GM18511 (cell line): ENCODE measurements around the gene EDA.
A peak's percentile ranks its signal among the peaks of the same experiment; 100 is the strongest.

Experiments used
- ATAC-seq: cut with Tn5 transposase; IDR thresholded peaks from one replicate; pipeline ENCODE4 v1.9.1; 2021; ENCODE audit warnings: mild to moderate bottlenecking, moderate library complexity; ENCODE audit not compliant: unreplicated experiment

Gene EDA

DNA sequence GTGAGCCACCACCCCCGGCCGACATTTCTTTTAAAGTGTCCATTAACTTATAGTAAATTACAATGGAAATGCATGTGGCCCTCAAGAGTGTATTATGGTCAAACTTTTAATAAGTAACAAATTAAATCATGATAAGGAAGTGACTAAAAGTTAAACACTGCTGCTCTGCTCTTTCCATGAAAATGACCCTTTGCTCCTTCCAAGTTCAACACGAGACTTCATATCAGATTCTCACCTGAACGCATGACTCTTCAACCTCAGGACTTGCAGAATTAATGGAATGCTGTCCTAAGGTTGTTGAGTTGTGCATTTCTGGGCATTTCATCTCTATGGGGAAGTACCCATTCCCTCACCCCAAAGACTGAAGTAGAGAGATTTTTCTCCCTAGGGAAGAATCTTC, 406.7 kb downstream of the EDA start:
- no peak for ATAC-seq

DNA sequence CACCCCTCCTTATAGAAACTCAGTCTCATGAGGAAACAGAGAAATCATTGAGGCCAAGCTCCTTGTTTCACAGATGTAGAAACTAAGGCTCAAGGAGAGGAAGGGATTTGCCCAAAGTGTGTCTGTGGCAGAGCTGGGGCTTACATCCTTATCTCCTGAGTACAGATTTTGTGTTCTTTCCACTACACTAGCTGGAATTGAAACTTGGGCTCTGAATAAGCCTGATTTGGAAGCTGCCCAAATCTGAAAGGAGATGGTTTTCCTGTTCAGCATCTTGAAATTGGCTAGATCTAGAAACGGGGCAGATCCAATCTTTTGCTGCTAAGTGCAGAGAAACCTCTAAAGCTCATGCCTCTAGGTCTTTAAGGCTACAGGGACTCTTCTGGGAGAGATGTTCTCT, 409.6 kb downstream of the EDA start:
- no peak for ATAC-seq

GRCh38 chrX:70026112-70026850, 410.4 kb downstream of the EDA start:
- ATAC-seq = no peak

DNA sequence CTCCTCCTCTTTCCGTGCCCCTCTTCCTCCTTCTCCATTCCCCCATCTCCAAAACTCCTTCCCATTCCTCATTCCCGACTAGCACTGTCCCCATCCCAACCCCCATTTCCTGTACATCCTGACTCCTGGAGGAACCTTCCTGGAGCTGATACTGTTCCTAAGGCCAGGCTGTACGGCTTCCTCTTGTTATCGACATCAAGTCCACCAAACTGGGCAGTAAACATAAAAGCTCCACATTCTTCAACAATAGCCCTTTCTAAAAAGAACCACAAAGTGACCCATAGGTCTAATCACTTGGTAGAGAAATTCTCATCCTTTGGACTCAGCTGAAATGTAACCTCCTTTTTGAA, 410.9 kb downstream of the EDA start:
- no peak for ATAC-seq

DNA sequence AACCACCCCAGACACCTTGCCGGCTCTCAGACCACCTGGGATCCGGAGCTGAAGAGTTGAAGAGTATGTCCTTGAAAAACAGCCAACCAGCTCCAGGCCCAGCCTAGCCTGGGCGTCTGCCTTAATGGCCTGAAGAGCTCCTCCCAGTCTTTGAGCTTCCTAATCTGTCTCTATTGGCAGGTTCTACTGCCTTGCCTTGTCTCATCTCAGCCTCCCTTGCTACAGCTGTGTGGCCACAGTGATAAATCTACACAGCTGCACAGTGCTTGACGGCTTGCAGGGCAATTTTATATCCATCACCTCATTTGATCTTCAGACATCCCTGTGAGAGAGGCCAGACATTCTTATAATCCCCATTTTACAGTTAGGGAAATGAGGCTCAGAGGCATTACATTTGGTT, 413.9 kb downstream of the EDA start:
- ATAC-seq = no peak

GRCh38 chrX:70030301-70030767, 414.4 kb downstream of the EDA start:
- ATAC-seq = peak; percentile 75

DNA sequence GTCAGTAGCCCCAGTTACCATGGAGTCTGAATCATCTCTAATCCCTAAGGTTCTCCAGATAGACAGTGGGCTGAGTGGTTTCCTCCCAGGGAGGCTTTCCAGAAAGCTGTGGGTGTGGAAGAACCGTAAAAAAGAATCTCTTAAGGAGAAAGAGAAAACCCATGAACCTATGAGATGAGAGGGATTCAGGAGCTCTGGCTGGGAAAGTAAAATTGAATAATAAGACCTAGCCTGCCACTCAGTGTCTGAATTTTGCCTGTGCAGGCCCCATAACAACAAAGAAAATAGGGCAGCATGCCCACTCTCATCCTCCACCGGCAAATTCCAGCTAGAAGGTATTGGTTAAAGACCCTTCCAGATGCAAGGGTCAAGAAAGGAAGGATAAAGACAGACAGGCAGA, 416.9 kb downstream of the EDA start:
- ATAC-seq = no peak

DNA sequence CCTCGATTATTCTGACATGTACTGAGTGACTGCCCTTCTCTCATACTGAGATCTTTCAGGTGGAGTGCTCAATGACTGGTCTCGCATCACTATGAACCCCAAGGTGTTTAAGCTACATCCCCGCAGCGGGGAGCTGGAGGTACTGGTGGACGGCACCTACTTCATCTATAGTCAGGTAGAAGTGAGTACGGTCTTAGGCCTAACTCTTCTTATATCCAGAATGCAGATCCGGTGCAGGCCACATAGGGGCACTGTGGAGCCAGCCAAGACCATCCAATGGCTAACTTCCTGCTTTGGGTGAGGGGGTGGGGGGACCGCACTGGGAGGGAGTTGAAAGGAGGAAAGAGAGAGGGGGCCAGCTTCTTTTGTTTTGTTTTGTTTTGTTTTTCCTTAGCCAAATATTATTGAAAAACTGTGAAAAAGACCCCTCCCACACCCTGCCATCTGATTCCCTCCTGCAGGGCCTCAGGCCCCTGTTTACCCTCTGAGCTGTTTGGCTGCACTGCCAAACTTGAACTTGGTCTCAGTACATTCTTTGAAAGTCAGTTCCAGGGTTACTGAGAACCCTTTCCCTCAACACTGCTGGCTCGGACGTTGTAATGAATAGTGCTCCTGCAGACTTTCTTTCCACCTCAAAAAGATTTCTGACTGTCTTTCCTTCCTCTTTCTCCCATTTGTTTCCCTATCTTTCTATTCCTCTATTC, 417.6 kb downstream of the EDA start:
- ATAC-seq = peak; percentile 76

DNA sequence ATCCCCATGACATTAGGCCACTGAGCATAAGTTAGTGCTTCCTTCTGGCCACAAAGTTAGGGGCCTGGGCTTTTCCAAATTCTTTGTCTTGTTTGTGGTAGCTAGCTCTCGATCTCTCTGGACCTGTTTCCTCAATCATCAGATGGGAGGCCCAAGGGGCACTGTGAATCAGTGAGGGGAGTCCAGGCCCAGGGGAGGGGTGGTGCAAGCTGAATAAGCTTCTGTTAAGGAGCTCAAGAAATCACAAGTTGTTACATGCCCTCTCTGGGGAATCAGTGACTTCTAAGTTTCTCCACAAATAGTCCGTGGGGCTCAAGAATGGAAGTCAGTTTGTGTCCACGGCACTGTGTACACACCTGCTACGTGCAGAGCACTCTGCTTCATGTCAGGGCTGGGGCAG, 418.7 kb downstream of the EDA start:
- ATAC-seq = no peak

- no peak for ATAC-seq
These were observed 422.6 kb downstream of the EDA start for GRCh38 chrX:70038515-70038914.

- no peak for ATAC-seq
These were observed 423.0 kb downstream of the EDA start for GRCh38 chrX:70038951-70039350.

DNA sequence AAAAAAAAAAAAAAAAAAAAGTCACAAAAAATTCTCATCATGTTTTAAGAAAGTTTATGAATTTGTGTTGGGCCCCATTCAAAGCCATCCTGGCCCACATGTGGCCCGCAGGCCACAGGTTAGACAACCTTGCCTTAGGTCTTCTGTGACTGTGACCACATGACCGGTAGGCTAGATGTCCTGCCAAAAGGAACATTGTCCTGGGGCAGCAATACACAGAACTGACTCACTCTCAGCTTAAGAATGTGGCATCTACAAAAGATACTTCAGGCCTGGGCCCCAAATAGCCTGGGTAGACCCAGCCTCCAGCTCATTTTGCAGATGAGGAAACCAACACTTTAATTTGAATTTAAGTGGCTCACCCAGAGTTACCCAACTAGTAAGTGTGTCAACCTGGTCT, 423.8 kb downstream of the EDA start:
- ATAC-seq = no peak

GRCh38 chrX:70041993-70042392, 426.1 kb downstream of the EDA start:
- ATAC-seq = no peak

- ATAC-seq = no peak
These were observed 426.8 kb downstream of the EDA start for GRCh38 chrX:70042399-70043371.

- ATAC-seq = no peak
These were observed 427.8 kb downstream of the EDA start for GRCh38 chrX:70043685-70044084.

DNA sequence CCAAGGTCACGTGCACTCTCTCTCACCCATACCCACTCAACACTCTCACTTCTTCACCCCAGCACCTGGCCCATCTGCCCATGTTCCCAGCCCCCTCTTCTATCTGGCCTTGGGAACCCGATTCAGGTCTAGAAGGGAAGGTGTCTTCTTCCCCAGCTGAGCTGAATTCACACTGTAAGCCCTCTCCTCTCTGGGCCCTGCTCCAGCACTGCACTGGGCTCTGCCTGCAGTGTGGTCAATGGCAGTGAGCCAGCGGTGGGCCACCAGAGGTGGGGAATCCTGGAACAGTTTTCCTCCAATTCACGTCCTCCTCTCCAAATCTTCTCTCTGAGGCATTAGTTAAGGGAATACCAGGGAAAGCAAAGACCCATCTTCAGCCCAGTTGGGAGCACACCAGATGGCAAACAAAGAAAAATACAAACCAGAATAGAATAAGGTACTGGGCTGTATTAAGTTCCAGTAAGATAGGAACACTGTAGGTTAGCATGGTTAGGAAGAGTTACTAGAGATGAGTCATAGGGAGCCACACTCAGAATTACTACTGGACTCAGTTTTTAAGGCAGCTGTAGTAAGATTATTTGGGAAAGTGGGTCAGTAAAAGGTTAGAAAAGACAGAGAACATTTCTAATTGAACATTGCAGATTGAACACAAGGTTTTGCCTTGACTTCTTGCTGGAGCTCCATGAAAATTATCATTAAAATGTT, 428.8 kb downstream of the EDA start:
- ATAC-seq = no peak

GRCh38 chrX:70046978-70047377, 431.1 kb downstream of the EDA start:
- no peak for ATAC-seq

DNA sequence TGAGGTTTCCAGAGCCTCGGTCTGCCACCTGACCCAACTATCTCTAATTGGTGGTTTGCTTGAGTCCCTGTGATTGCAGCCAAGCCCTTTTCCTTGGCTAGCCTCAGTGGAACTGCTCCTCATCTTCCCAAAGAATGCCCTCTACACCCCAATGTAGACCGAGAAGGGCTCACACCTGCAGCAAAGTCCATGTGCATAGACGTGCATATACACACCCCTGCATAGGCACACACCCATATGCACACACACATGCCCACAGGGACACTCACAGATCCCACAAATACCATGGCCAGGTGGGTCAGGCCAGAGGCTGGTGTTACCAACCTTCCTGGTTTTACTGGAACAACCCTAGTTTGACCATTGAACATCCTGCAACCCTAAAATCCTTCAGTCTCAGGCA, 433.5 kb downstream of the EDA start:
- ATAC-seq = no peak

DNA sequence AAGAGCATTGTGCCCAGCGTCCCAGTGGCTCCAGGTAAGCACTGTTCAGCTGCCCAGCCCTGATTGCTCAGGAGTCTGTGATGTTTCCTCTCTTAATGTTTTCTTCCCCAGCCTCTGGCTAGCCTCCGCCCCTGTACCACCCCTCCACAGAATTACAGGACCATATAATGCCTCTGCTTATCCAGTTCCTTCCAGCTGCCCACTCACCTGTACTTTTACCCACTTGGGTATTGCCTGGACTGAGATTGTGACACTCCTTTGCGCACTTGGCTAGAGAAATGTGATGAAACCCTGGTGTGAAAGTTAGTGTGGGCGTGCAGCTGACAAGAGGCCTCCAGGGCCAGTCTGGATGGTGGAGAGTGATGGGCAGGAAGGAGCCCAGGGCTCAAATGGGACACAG, 434.0 kb downstream of the EDA start, which contains the start of gene AWAT2:
Gene AWAT2, minus strand, starts transcription at position 14 of the 400 bp plus-strand sequence. Its CDS starts 6 bp downstream, at position 8.
- ATAC-seq = no peak

DNA sequence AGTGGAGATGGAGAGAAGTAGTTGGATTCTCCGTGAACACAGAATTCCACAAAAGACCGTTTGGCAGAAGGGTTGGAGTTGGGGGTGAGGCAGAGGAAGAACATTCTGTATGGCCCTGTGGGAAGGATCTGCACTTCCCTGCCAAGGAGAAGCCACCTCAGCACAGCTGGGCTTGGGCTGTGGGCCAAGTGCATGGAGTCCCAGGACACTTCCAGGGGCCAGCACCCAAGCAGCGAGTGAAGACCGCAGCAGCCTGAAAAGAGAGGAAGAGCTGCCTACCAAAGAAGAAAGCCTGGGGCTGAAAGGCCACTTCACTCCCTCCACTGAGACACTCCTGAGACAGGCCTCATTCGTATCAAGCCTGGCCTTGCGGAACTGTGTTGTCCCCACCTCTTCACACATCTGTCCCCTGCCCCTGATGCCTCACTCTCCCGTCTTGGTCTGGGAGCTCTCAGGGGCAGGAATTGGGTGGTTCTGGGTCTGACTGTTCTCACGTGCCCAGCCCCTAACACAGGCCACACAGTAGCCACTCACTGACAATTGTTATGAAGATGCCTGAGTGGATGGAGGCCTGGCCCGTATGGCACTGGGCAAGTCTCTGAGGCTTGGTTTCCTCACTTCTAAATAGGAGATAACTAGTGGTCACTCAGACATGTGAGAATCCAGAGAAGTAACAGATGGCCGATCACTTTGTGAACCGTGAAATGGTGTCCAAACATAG, 437.1 kb downstream of the EDA start:
- ATAC-seq = no peak
